ENCODE data around the gene VAX1. TPM values are rescaled to one million over a fixed set of nuclear protein-coding genes. Genes with fewer than 3 reads are reported as not detected.

The VAX1 gene
- total and polyA plus RNA-seq, 2 donors (not counting 1 experiment from before 2014, with no cell fraction given) = not detected

DNA sequence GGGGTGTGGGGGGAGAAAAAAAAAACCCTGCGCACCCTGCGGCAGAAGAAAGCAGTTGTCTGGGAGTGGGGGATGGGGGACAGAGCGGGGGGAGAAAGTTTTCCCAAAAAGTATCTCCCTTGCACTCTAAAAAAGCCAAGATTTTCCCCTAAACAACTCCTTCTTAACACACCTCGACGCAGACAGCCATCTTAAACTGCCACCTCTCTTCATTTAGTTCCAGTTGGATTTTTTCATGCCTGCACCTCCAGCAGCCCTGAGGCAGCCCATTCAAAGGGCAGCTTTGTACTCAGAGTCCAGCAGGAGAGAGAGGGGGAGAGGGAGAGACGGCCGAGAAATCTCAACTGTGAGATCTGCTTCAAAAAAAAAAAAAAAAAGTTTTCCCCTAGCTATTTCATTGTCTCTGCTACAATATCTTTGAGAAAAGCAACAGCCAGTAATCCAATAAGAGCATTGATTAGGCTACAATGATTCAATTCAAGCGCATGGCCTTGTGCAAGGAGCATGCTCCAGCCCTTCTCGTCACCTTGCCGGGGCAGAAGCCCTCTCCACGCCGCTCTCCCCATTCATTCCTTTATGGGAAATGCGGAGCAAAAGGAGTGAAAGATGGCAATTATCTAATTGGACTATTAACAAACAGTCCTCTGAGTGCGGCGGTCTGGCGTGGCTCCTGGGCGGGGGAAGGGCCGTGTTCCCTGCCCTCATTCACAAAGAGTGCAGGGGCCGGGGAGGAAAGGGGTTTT lies 939 bp upstream of the VAX1 start:
- H3K4me1 ChIP-seq (ENCODE audit: control insufficient read depth in 2 of 2, insufficient read depth in 2 of 2, low read length in 2 of 2) = peaks cover 4 to 8% of the 10 kb centered on the region in 2 donors
- peaks cover 0 to 66% (median 30%) of the 10 kb centered on the region in 4 experiments for H3K27me3 ChIP-seq (replicated peaks in 1 of 4; ENCODE audit: control extremely low read depth in 1 of 4, control insufficient read depth in 3 of 4, insufficient read depth in 4 of 4, low read length in 3 of 4)
- POLR2A ChIA-PET = no interaction called here
- H3K9me3 Mint-ChIP-seq (ENCODE audit: insufficient read depth) = no peaks in the 10 kb centered on the region
- H3K4me3 Mint-ChIP-seq = no peak overlapping the region
- no CpG with 5 or more reads among the region's 19 CpGs for WGBS (ENCODE audit: insufficient coverage)
- no peak for ATAC-seq (ENCODE audit: low read depth)
- H3K27ac Mint-ChIP-seq = no peak overlapping the region
- H3K27ac ChIP-seq (ENCODE audit: low read length in 2 of 2) = no peak overlapping the region
- H3K4me3 ChIP-seq (ENCODE audit: control extremely low read depth in 1 of 5, extremely low read depth in 1 of 5, insufficient read depth in 1 of 5, low read depth in 2 of 5, low read length in 4 of 5) = no peak overlapping the region
- H3K9me3 ChIP-seq (ENCODE audit: control extremely low read depth in 1 of 3, control insufficient read depth in 2 of 3, insufficient read depth in 1 of 3, low read length in 2 of 3) = peaks cover 0 to 36% (median 0%) of the 10 kb centered on the region in 3 donors
- H3K4me1 Mint-ChIP-seq = peaks cover 1% of the 10 kb centered on the region
- H3K4me2 ChIP-seq (replicated peaks; ENCODE audit: low read depth, low read length, poor library complexity, severe bottlenecking) = no peak overlapping the region
- H2AFZ ChIP-seq (ENCODE audit: insufficient read depth, low read depth, low read length, poor library complexity, severe bottlenecking) = no peak overlapping the region
- no peaks in the 10 kb centered on the region for H3K36me3 ChIP-seq (replicated peaks in 1 of 2; ENCODE audit: control extremely low read depth in 1 of 2, control insufficient read depth in 1 of 2, extremely low read depth in 1 of 2, insufficient read depth in 2 of 2, low read length in 1 of 2)
- peaks cover 58% of the 10 kb centered on the region for H3K27me3 Mint-ChIP-seq
- TF ChIP-seq, protein P1, sequence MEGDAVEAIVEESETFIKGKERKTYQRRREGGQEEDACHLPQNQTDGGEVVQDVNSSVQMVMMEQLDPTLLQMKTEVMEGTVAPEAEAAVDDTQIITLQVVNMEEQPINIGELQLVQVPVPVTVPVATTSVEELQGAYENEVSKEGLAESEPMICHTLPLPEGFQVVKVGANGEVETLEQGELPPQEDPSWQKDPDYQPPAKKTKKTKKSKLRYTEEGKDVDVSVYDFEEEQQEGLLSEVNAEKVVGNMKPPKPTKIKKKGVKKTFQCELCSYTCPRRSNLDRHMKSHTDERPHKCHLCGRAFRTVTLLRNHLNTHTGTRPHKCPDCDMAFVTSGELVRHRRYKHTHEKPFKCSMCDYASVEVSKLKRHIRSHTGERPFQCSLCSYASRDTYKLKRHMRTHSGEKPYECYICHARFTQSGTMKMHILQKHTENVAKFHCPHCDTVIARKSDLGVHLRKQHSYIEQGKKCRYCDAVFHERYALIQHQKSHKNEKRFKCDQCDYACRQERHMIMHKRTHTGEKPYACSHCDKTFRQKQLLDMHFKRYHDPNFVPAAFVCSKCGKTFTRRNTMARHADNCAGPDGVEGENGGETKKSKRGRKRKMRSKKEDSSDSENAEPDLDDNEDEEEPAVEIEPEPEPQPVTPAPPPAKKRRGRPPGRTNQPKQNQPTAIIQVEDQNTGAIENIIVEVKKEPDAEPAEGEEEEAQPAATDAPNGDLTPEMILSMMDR (IDR thresholded peaks at IDR 0.05) = no peak
- no peak for TF ChIP-seq EZH2 (IDR thresholded peaks at IDR 0.05; ENCODE audit: borderline replicate concordance, insufficient read depth, low read depth, low read length, poor library complexity, severe bottlenecking)
- no peak for DNase-seq
- CTCF ChIA-PET = no interaction called here
- H4K20me1 ChIP-seq (ENCODE audit: control insufficient read depth, insufficient read depth, low read length, poor library complexity, severe bottlenecking) = no peaks in the 10 kb centered on the region
- H3K79me2 ChIP-seq (ENCODE audit: control insufficient read depth, insufficient read depth, low read length) = no peaks in the 10 kb centered on the region
- intact Hi-C loops (cut with micrococcal nuclease) = no loop called here
- no peak overlapping the region for H3K9ac ChIP-seq (ENCODE audit: low read length)
